HG02840 (cell line): ENCODE data around the gene NUDT3.

Source experiments
- ATAC-seq: cut with Tn5 transposase; IDR thresholded peaks from one replicate; pipeline ENCODE4 v1.9.1; 2021; ENCODE audit warnings: mild to moderate bottlenecking, moderate library complexity, moderate number of reproducible peaks; ENCODE audit not compliant: unreplicated experiment, low FRiP score

NUDT3 gene

DNA sequence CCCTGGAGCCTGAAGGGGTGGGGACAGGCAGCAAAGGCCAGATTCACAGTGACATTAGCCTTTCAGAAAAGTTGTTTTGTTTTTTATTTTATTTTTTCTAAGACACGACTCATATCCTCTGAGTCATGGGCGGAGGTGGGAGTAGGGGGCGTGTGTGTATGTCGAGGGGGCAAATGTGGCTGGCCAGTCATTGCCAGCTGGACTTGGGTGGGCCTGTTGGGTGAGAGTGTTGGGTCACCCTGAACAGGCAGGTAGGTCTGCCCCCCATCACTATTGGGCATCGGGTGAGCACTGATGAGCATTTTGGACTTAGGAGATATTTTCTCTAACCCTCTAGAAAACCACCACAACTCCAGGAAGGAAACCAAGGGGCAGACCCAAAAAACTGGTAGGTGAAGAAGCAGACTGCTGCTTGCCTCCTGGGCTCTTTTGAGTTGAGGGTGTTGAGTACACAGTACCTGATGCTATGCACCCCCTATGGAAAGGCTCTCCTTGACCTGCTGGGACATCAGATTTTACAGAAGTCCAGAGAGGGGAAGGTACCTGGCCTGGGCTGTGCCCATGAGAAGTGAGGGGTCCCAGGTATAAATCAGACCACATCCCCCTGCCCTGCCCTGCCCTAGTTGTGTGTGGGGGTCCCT lies 149.2 kb downstream of the NUDT3 start:
- ATAC-seq = no peak

DNA sequence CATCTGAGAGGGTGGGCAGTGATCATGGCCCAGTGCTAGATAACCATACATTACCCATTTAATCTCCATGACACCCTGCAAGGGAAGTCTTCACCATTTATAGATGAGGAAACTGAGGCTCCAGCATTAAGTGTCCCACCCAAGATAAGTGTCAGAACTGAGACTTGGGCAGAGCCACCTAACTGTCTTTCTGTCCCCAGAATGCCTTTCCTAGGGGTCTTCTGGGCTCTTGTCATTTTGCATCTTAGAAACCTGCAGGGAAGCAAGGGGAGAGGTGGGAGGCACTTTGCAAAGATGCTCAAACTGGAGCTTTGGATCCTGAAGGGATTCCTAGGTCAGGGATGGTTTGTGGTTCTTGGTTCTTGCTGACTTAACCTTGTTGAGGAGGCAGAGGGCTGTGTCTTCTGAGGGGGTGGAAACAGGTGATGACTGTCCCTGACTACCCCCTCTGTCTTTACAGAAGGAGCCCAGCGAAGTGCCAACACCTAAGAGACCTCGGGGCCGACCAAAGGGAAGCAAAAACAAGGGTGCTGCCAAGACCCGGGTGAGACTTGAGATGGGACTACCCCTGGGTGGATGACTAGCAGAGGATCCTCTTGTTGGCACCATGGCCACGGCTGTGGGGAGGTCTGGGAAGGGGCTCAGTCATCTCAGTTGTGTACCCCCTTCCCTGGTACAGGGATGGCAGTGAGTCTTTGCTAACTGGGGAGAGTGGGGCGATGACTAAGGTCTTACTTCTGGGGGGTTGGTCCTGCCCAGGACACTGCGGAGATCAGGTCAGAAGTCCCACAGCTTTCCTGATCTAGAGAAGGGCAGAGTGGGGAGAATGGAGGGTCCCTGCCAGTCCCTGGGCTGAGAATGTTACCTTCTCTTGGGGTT lies 150.0 kb downstream of the NUDT3 start:
- no peak for ATAC-seq

DNA sequence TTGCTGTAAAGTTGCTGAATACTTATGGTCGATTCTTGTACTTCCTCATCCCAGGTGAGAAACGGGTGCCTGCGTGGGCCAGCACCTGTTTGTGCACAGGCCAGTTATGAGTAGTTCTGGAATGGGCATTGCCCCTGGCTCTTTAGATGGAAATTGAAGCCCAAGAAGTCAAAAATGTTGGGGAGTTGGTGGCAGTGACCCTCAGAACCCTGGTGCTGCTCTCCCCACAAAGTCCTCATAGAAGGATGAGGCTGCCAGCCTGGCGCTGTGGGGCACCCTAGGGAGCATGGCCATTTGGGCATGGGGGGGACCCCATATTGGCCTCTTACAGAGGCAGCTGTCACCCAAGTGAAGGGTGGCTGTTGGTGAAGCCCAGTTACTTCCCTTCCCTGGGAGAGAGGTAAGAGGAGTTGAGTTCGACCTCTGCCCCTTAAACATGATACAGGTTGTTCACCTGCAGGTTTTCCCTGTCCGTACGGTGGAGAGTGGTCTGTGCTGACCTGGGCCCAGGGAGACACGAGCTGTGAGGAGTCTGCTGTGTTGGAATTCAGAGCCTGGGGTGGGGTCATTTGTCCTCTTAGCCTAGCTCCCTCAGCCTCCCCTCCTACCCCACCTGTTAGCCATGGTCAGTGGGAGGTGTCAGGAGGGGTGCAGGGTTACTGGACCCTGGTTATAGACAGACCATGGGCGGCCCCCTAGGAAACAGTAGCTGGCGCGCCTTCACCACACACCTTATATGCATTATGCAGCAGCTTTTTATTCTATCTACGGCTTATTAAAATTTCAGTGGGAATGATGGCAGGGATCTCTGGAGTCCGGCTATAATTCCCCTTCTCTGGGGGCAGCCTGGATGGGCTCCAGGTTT lies 150.9 kb downstream of the NUDT3 start:
- ATAC-seq = no peak

DNA sequence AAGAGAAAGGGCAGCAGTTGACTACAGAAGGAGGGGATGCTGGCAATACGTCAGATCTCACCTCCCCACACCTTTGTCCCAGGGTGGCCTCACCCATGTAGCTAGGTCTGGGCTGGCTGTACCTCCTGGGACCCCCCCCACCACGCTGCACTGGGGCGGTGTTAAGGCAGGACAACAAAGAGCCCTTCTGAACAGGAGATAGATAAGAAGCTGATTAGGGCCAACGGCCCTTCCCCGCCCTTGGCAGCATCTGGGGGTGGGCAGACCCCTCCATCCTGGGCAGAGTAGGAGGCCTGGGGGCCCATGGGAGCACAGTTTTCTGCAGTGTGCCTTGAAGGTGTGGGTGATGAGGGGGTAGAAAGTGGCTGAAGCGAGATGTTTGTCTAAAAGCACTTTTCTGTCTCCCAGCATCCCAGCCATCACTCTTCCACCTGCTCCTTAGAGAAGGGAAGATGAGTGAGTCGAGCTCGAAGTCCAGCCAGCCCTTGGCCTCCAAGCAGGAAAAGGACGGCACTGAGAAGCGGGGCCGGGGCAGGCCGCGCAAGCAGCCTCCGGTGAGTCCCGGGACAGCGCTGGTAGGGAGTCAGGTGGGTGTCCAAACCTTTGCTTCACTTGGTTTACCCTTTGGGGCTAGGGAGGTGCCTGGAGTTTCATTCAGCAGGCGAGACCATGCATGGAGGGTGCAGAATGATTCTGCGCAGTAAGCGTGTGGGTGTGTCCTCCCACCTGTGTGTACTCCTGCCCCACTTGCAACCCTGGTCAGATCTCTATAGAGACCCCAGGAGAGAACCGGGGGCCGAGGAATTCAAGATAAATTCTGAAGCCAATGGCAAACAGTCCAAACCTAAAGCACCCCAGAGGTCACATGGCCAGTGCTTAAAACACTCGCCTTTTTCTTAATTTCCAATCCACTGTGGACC lies 151.9 kb downstream of the NUDT3 start:
- no peak for ATAC-seq

DNA sequence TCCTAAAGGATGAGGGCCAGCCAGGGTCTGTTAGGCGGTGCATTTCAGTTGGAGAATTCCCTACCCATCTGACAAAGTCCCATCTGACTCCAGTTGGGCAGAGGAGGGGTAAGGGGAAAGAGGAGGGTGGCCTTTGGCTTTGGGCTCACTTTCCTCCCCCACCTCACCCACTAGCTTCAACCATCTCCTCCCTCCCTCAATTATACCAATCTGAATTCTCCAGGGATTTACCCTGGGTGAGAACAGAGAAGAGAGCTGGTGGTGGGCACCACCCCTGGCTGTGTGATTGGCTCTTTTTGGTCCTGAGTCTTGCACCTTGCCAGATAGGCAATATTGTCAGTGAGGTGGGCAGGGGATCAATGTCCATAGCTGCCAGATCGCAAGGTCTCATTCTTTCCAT lies 152.6 kb downstream of the NUDT3 start:
- no peak for ATAC-seq

DNA sequence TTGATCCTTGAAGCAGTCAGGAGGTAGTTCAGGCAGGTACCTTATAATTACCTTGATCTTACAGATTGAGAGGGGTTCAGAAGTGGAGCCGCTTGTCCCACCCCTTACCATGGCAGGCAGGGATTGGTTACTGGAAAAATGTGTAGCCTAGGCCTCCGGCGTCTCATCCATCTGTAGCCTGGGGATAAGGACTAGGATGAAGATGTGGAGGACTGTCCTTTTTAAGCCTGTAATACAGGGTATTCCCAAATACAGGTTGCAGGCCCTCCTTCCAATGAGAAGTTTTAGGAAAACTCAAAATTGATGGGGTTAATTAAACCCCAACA lies 153.0 kb downstream of the NUDT3 start:
- ATAC-seq = no peak

DNA sequence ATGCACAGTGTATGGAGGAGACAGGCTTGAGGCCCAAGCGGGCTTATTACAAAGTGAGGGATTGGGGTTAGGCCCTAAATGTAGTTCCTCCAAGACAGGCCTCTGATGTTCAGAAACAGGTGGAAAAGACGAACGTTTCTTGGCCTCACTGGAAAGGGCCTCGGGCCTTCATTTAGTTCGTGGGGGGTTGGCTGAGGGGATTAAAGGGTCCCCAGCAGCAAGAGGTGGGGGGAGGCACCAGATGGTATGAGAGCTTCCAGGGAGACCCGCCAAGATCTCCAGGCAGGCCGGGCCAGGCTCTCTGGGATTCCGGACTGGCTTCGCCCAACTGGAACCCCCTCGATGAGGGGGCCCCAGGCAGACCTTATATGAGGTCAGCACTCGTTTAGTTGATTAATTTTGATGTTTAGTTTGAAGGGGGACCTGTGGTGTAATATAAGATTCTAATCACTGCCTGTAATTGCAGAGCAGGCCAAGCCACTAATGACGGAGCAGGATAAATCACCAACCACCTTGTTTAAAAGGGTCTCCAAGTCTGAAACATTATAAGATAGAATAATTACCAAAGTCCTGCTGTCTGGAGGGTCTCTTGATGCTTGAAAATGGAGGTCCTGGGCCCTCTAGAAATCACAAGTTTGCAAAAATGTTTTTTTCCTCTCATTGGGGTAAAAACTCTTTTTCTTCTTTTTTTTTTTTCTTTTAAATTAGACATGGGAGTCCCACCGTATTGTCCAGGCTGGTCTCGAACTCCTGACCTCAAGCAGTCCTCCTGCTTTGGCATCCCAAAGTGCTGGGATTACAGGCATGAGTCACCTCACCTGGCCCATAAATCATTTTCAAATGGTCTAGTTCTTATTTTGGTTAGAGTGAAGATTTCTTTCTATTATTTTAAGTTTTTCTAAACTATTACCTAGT lies 153.6 kb downstream of the NUDT3 start:
- ATAC-seq = no peak

- ATAC-seq = peak; percentile 10
Measured at GRCh38 chr6:34237722-34238584, 154.5 kb downstream of the NUDT3 start.

GRCh38 chr6:34237316-34237721 lies 155.2 kb downstream of the NUDT3 start:
- ATAC-seq = peak; percentile 14

GRCh38 chr6:34236443-34237315 lies 155.8 kb downstream of the NUDT3 start, which contains the start of gene HMGA1:
Gene HMGA1, plus strand, starts transcription at chr6:34236873. Its CDS starts 3,908 bp downstream, at chr6:34240781.
- ATAC-seq = peak; percentile 63

DNA sequence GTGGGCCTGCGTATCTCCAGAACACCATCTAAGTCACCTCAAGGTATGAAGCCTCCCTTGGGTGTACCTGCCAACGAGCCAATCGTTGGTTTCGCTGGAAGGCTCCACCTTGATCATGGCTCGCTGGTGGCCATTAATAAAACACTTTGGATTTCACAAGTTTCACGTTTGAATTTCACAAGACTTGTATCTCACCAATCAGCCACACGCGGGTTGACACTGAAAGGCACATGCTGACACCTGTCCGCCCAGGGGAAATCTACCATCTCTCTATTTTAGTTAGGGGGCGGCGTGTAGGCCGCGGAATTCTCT lies 156.4 kb downstream of the NUDT3 start:
- peak; percentile 7 for ATAC-seq

GRCh38 chr6:34235307-34236130 lies 156.9 kb downstream of the NUDT3 start:
- no peak for ATAC-seq

GRCh38 chr6:34234667-34235306 lies 157.7 kb downstream of the NUDT3 start:
- no peak for ATAC-seq

DNA sequence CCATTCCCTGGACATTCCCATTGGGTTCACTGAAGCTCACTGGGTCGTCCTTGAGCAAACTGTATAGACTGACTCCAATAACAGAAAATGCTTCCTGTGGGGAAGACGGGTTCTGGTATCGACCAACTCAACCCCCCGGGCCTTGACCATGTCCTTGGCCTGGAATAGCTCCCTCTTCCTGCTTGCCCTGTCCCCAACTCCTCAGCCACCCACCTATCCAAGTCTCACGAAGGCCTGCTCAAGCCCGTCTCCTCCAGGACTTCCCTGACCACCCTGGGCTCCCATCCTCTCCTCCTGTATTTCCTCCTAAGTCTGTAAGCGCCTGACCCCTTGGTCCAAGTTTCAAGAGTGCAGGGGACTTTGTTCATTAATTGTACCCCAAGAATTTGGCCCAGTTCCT lies 158.6 kb downstream of the NUDT3 start:
- ATAC-seq = no peak

DNA sequence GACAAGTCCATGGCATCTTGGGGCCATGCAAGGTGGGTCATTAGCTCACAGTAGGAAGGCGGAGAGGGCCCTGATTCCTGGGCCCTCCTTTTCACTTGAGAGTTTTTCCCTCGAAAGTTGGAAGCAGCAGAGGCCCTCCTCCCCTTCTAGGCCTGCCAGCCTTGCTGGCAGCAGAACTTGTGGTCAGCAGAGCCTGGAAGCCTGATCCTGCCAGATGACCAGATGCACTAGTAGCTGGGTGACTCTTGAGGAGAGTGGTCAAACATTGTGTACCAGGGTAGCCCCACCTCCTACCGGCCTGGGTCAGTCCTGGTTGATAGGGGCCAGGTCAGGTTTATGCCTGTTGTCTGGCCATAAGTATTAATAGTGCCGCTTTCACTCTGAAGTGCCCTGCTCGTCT lies 159.6 kb downstream of the NUDT3 start:
- no peak for ATAC-seq
